ENCODE data around the gene NAB2.

The NAB2 gene

GRCh38 chr12:57129889-57130288 lies 41.0 kb downstream of the NAB2 start:
- DNase-seq (ENCODE audit: low read depth in 1 of 2, low spot score in 1 of 2) = no peak

GRCh38 chr12:57130941-57131340 lies 42.0 kb downstream of the NAB2 start:
- DNase-seq (ENCODE audit: low read depth in 1 of 2, low spot score in 1 of 2) = no peak

- DNase-seq (ENCODE audit: low read depth in 1 of 2, low spot score in 1 of 2) = no peak
Measured at GRCh38 chr12:57131896-57132744, 43.2 kb downstream of the NAB2 start.

GRCh38 chr12:57133013-57133569 lies 44.2 kb downstream of the NAB2 start:
- no peak for DNase-seq (ENCODE audit: low read depth in 1 of 2, low spot score in 1 of 2)

- no peak for DNase-seq (ENCODE audit: low read depth in 1 of 2, low spot score in 1 of 2)
Measured at GRCh38 chr12:57133916-57134315, 45.0 kb downstream of the NAB2 start.

- DNase-seq (ENCODE audit: low read depth in 1 of 2, low spot score in 1 of 2) = no peak
Measured at GRCh38 chr12:57134949-57135348, 46.0 kb downstream of the NAB2 start.

- no peak for DNase-seq (ENCODE audit: low read depth in 1 of 2, low spot score in 1 of 2)
Measured at GRCh38 chr12:57135527-57136326, 46.8 kb downstream of the NAB2 start.

- DNase-seq (ENCODE audit: low read depth in 1 of 2, low spot score in 1 of 2) = no peak
Measured at GRCh38 chr12:57138526-57139272, 49.8 kb downstream of the NAB2 start.

- no peak for DNase-seq (ENCODE audit: low read depth in 1 of 2, low spot score in 1 of 2)
Measured at GRCh38 chr12:57139796-57140649, 51.1 kb downstream of the NAB2 start.

GRCh38 chr12:57141249-57141648 lies 52.3 kb downstream of the NAB2 start:
- no peak for DNase-seq (ENCODE audit: low read depth in 1 of 2, low spot score in 1 of 2)

GRCh38 chr12:57142121-57142520 lies 53.2 kb downstream of the NAB2 start:
- DNase-seq (ENCODE audit: low read depth in 1 of 2, low spot score in 1 of 2) = no peak

GRCh38 chr12:57142727-57143126 lies 53.8 kb downstream of the NAB2 start:
- DNase-seq (ENCODE audit: low read depth in 1 of 2, low spot score in 1 of 2) = no peak

GRCh38 chr12:57143454-57143853 lies 54.5 kb downstream of the NAB2 start:
- no peak for DNase-seq (ENCODE audit: low read depth in 1 of 2, low spot score in 1 of 2)
